ENCODE data around the gene TMEM158.

The TMEM158 gene

DNA sequence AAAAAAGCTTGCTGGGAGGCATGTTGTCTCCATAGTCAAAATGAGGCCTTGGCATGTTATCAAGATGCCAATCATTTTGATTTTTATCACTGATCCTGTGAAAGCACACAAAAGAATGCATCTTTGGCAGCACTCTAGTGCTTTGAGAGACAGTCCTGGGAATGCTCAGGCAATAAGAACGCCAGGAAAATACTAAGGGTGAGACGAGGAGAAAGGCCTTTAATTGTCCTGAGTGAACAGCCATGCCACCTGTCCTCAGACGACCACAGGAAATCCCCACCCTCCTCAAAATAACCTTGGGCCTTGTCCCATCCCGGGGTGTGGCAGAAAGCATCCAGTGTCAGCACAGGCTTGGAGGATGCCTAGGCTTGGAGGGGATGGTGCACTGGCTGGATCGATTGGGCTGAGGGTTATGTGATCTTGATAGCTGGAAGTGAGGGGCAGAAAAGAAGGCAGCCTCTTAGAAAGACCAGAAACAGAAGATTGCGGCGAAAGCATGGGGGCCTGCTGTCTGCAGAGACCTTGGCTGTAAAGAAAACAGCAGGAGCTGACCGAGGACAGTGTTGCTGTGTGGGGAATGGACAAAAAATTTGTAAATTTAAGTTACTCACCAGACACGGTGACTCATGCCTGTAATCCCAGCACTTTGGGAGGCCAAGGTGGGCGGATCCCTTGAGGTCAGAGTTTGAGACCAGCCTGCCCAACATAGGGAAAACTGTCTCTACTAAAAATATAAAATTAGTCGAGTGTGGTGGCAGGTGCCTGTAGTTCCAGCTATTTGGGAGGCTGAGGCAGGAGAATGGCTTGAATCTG lies 7.3 kb downstream of the TMEM158 start:
- ChIA-PET CTCF (interaction anchor here (0.7 to 17.1 kb wide), 6 partner anchors 8 to 423 kb away, joined by 3 to 621 read pairs (median 4); no protein-coding TSS in a partner anchor), POLR2A (interaction anchor here (1.0 kb wide), 1 partner anchor 19 kb away, joined by 3 read pairs; no protein-coding TSS in a partner anchor)
- TF ChIP-seq, protein P1, sequence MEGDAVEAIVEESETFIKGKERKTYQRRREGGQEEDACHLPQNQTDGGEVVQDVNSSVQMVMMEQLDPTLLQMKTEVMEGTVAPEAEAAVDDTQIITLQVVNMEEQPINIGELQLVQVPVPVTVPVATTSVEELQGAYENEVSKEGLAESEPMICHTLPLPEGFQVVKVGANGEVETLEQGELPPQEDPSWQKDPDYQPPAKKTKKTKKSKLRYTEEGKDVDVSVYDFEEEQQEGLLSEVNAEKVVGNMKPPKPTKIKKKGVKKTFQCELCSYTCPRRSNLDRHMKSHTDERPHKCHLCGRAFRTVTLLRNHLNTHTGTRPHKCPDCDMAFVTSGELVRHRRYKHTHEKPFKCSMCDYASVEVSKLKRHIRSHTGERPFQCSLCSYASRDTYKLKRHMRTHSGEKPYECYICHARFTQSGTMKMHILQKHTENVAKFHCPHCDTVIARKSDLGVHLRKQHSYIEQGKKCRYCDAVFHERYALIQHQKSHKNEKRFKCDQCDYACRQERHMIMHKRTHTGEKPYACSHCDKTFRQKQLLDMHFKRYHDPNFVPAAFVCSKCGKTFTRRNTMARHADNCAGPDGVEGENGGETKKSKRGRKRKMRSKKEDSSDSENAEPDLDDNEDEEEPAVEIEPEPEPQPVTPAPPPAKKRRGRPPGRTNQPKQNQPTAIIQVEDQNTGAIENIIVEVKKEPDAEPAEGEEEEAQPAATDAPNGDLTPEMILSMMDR (IDR thresholded peaks at IDR 0.05; ENCODE audit: insufficient read depth, low read length, missing control alignments), result no peak
- no peak for DNase-seq (ENCODE audit: low read depth, low spot score)
- no peak overlapping the region for H3K4me3 ChIP-seq (ENCODE audit: low read depth, low read length)

DNA sequence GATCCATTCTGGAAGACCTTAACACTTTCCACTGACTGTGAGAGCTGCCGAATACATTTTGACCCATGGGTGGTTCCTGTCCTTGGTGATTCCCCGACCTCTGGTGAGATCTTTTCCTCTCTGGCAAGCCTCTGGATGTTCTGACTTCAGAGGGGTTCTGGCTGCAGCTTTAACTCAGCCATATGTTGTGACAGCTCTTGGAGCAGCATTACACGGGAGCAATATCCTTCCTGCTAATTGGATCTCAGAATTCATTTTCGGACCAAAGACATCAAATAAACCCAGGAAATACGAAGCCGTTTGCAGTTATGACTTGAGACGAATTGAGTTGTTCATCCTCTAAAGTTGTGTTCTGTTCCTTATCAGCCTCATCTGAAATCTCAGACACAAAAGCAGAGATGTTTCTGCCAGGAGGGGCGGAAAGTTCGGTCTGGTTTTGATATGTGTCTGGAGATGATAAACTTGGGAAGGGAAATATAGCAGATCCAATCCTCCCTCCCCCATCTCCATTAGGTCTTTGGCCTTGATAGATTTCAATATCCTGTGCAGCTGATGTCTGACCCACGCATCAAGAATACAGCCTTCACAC lies 10.0 kb downstream of the TMEM158 start:
- no peak overlapping the region for H3K4me3 ChIP-seq (ENCODE audit: low read depth, low read length)
- TF ChIP-seq, protein P1 (IDR thresholded peaks at IDR 0.05; ENCODE audit: insufficient read depth, low read length, missing control alignments), result no peak
- DNase-seq (ENCODE audit: low read depth, low spot score), result no peak
- POLR2A ChIA-PET, result no interaction called here
- CTCF ChIA-PET, result interaction anchor here (0.6 to 17.1 kb wide), 5 partner anchors 15 to 294 kb away, joined by 3 to 621 read pairs (median 5); no protein-coding TSS in a partner anchor

DNA sequence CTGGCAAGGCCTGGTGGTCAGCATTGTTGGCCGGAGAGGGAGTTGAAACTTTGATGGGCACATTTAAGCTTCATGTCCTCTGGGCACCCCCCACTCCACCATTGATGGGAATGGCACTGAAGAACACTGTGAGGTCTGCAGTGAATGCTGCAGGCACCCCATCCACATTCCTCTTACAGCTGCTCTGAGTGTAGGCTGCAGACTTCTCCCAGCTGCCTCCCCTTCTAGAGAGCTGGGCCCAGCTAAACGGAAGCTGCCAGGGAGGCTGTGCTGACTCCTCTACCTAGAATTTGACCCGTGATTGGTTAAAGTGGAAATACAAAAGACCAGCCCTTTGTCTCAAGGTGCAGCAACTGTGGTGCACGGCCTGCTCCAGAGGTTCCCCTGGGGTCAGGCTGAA lies 10.6 kb downstream of the TMEM158 start:
- H3K4me3 ChIP-seq (ENCODE audit: low read depth, low read length), result no peak overlapping the region
- ChIA-PET CTCF (interaction anchor here (0.9 to 17.1 kb wide), 5 partner anchors 9 to 294 kb away, joined by 3 to 621 read pairs (median 5); no protein-coding TSS in a partner anchor), POLR2A (no interaction called here)
- no peak for DNase-seq (ENCODE audit: low read depth, low spot score)
- TF ChIP-seq, protein P1 (IDR thresholded peaks at IDR 0.05; ENCODE audit: insufficient read depth, low read length, missing control alignments), result no peak

DNA sequence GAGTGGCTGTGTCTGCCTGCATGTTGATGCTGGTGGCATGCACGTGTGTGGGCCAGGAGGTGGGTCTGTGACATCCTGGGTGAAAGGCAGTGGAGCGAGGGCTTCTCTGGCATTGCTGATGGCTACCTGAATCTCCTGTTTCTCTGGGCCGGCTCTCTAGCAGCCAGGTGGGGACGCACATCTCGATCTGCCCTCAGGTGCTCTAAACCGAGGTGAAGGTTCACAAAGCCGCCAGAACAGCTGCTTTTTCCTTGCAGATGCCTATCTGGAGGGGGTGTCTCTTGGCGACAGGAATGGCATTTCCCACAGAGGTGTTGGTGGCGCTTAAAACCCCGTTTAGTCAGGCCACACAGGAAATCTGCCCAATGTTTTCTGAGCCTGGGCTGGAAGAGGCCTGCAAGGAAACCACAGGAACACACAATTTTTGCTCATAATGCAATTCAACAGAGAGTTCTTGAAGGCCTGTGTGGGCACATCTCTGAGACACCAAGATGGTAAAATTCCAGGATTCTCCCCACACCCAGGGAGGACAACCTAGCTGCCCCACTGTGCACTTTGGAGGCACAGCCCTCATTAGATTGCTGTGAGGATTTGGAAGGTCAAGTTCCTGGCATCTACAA lies 11.9 kb downstream of the TMEM158 start:
- H3K4me3 ChIP-seq (ENCODE audit: low read depth, low read length), result no peak overlapping the region
- TF ChIP-seq, protein P1 (IDR thresholded peaks at IDR 0.05; ENCODE audit: insufficient read depth, low read length, missing control alignments), result no peak
- POLR2A ChIA-PET, result no interaction called here
- CTCF ChIA-PET, result interaction anchor here (17.1 kb wide), 1 partner anchor 174 kb away, joined by 621 read pairs; no protein-coding TSS in a partner anchor
- no peak for DNase-seq (ENCODE audit: low read depth, low spot score)

DNA sequence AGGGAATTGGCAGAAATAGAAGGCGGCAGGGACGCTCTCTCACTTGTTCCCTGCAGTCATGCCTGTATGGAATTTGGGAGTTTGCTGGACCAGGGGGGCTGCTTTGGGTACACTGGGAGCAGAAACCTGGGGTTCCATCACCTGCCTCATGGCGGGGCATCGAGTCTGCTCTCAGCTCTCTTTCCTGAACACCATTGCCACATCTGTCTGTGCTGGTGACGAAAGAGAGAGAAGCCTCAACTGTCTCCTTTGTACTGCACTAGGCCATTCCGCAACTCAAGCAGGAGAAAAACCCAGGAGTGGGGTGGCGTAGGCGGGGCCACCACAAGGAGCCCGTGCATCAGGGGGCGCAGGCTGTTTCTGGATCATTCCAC lies 14.0 kb downstream of the TMEM158 start:
- POLR2A ChIA-PET, result no interaction called here

More for the DNA sequence above, 14.0 kb downstream of the TMEM158 start:
- CTCF ChIA-PET, result interaction anchor here (1.1 to 17.1 kb wide), 6 partner anchors 12 to 287 kb away, joined by 3 to 621 read pairs (median 6); partner anchors contain the start of gene TMEM158
- TF ChIP-seq, protein P1 (IDR thresholded peaks at IDR 0.05; ENCODE audit: insufficient read depth, low read length, missing control alignments), result no peak
- no peak for DNase-seq (ENCODE audit: low read depth, low spot score)
- H3K4me3 ChIP-seq (ENCODE audit: low read depth, low read length), result no peak overlapping the region

Measured in AG04449 (cell line).